ENCODE results near the gene RNH1. TPM values are rescaled to one million over a fixed set of nuclear protein-coding genes. Genes with fewer than 3 reads are reported as not detected.

The RNH1 gene
- total RNA-seq, 1 experiment from 2014 or later: 832 TPM

DNA sequence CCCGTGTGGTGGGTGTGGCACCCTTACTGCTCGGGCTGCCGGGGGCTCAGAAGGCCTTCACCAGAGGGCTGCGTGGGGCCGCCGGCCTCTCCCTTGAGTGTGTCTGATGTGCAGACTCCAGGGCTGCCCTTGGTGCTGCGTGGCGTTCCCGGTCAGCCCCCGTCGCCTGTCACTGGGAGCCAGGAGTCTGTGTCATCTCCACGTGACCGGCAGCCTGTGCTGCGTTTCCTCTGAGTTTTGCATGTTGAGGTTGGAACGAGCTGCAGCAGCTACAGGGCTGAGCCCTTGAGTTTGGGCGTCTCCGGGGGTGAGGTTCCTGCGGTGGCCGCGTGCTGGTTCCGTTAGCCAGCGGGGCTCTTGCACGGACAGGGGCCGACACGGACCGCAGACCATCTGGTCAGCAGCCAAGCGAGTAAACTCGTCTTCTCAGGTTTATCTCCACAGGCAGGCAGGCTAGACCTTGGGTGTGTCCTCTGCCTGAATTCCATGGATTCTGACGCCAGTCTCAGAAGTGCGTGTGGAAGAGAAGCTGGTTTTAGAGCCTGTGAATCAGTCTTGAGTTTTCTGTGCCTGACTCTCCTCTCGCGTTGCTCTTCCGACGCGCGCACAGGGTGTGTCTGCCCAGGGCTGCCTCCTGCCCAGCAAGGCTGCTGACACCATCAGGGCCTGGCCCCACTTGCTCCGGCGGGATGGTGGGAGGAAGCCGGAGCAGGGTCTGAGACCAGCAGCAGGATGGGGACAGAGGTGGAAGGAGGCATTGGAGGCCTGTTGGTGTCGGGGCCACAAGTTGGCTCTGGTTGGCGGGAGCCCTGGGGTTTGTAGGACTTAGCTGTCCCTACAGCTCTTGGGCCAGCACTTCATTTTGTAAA, 46.5 kb downstream of the RNH1 start:
- no peak overlapping the region for H3K4me3 ChIP-seq

DNA sequence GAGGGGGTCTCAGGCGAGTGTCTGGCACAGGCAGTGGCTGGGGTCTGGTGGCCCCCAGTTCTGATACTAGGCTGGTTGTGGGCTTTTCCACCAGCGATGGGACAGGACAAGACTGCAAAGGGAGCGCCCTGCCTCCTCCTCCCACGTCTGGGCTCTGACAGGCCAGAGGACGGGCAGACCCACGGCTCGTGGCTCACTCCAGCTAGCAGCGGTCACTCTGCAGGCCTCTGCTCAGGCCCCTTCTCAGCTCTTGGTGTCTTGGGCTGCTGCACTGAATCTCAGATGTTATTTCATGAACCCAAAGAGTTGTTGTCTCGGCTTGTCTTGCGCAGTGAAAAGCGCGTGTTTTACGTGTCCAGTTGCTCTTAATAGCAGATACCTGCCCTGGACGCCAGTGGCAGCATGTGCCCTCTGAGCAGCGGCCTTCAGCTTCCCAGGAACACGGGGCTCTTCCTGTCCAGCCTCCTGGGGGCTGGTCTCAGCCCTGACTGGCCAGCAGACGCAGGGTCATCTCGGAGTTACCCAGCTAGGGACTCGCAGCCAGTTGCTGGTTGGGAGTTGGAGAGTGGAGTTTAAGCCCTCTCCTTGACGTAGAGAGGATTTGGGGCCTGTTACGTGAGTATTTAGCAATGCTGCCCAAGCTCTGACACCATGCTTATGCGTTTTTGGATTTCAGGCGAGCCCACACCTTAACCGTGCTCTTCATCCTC, 47.4 kb downstream of the RNH1 start:
- Histone ChIP-seq H3K27me3 (no peaks in the 10 kb centered on the region), H3K9me3 (no peaks in the 10 kb centered on the region), H3K36me3 (peaks cover 27% of the 10 kb centered on the region), H3K4me3 (no peak overlapping the region)
- DNase-seq: no peak

More for the DNA sequence above, 46.5 kb downstream of the RNH1 start:
- H3K9me3 ChIP-seq: no peaks in the 10 kb centered on the region
- DNase-seq: no peak
- no peaks in the 10 kb centered on the region for H3K27me3 ChIP-seq
- H3K36me3 ChIP-seq: peaks cover 31% of the 10 kb centered on the region

- H3K36me3 ChIP-seq: peaks cover 51% of the 10 kb centered on the region
- H3K4me3 ChIP-seq: no peak overlapping the region
- DNase-seq: no peak
- no peaks in the 10 kb centered on the region for H3K27me3 ChIP-seq
- no peaks in the 10 kb centered on the region for H3K9me3 ChIP-seq
Observed at GRCh38 chr11:457111-457760, 49.8 kb downstream of the RNH1 start.

DNA sequence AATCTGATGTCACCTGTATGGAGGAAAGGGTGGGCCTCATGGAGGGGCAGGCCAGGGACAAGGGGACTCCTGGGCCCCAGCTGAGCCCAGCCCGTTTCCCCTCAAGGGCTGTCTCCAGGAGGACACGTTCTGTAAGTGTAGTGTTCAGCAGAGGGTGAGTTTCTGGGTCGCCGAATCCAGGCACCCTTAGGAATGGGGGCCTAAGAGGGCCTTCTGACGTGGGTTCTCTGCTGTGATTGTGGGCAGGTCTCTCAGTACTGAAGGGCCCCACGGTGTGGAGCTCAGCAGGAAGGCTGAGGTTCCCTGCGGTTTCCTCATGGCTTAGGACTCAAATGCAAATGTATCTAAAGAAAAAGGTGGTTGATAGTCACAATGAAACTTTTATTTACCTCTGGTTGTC, 50.5 kb downstream of the RNH1 start:
- no peak for DNase-seq
- H3K36me3 ChIP-seq: peaks cover 56% of the 10 kb centered on the region
- H3K9me3 ChIP-seq: no peaks in the 10 kb centered on the region
- H3K4me3 ChIP-seq: no peak overlapping the region
- H3K27me3 ChIP-seq: no peaks in the 10 kb centered on the region

DNA sequence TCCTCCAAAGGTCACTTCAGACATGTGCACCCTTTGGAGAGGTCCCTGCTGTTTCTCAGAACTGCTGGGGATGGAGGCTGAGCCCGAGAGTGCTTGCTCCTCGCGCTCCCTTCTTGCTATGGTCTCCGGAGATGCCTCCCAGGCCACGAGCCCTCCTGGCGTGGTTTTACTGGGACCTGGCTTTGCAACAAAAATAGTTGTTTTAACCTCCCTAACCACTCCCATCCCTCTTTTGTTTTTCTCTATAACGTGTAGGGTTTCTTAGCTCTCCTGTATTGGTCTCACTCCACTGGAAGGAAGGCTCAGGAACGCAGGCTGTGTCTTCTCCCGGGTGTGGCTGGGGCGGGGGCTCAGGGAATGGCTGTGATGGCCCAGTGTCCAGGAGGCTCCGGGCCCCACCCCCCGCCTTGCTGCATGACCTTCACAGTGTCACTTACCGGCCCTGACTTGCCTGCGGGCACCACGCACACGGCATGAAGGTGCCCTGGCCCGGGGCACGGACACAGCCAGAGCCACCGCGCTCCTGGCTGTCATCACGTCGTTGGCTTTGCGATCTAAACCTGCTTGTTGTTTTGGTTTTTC, 51.4 kb downstream of the RNH1 start:
- Histone ChIP-seq H3K27me3 (no peaks in the 10 kb centered on the region), H3K9me3 (no peaks in the 10 kb centered on the region), H3K4me3 (no peak overlapping the region), H3K36me3 (peaks cover 54% of the 10 kb centered on the region)
- DNase-seq: no peak

- Histone ChIP-seq H3K9me3 (no peaks in the 10 kb centered on the region), H3K36me3 (peaks cover 49% of the 10 kb centered on the region), H3K4me3 (no peak overlapping the region), H3K27me3 (no peaks in the 10 kb centered on the region)
- DNase-seq: no peak
Observed at GRCh38 chr11:454801-455565, 52.1 kb downstream of the RNH1 start.

DNA sequence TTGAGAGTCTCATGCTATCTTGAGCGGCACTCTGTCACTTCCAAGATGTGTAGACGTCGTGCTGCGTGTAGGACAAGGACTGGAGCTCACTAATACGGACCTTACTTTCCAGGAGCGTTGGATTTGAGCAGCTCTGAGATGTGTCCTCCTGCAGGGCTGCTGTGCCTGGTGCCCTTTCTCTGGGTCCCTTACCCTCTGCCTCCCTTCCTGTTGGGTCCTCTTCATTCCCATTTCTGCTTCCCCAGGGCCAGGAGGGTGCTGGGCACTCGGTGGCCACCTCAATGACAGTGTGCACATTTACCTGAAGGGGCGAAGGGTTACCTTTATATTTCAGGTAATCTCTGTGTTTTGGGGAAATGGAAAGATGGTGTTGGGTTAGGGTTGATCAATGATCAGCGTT, 53.0 kb downstream of the RNH1 start:
- DNase-seq: no peak
- H3K27me3 ChIP-seq: no peaks in the 10 kb centered on the region

DNA sequence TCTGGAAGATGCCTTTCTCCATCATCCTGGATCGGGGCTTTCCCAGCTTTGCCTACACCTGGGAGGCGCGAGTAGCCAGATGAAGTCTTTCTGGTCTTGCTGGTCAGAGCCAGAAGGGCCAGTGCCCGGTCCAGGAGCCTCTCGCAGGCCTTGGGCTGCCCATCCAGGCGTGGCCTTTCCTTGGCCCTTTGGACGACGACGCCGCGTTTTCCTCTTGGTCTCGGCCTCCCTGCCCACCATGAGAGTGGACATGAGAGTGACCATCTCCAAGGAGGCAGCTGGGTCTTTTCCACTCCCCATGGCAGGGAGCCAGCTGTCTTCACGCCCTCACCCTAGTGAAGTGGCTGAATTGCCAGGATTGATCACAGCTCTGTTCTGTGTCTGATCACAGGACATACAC, 53.5 kb downstream of the RNH1 start:
- H3K27me3 ChIP-seq: no peaks in the 10 kb centered on the region
- no peaks in the 10 kb centered on the region for H3K9me3 ChIP-seq
- no peak for DNase-seq
- peaks cover 47% of the 10 kb centered on the region for H3K36me3 ChIP-seq
- no peak overlapping the region for H3K4me3 ChIP-seq

More for the DNA sequence above, 53.0 kb downstream of the RNH1 start:
- no peak overlapping the region for H3K4me3 ChIP-seq
- H3K9me3 ChIP-seq: no peaks in the 10 kb centered on the region
- peaks cover 47% of the 10 kb centered on the region for H3K36me3 ChIP-seq

DNA sequence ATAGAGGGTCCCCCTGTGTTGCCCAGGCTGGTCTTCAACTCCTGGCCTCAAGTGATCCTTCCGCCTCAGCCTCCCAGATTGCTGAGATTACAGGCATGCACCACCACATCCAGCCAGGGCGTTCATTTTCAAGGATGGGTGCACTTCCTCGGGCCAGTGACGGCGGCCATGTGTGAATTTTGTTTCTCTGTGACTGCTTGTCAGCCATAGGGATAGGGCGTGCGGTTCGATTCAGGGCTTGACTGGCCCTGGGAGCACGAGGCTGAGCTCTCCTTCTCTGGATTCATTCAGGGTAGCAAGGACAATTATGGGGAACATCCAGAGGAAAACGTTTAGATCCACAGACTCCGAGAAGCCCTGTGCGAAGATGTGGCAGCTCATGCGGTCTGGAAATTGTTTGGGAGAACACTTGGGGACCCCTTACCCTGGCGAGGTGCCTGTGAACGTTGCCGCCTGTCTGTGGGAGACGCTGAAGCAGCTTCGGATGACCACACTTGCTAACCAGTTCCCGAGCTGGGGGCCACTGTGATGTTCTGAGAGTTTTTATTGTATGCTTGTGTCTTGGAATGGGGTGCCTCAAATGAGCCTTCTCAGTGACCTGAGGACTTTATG, 54.0 kb downstream of the RNH1 start:
- Histone ChIP-seq H3K36me3 (peaks cover 47% of the 10 kb centered on the region), H3K27me3 (no peaks in the 10 kb centered on the region), H3K9me3 (no peaks in the 10 kb centered on the region), H3K4me3 (no peak overlapping the region)
- no peak for DNase-seq

DNA sequence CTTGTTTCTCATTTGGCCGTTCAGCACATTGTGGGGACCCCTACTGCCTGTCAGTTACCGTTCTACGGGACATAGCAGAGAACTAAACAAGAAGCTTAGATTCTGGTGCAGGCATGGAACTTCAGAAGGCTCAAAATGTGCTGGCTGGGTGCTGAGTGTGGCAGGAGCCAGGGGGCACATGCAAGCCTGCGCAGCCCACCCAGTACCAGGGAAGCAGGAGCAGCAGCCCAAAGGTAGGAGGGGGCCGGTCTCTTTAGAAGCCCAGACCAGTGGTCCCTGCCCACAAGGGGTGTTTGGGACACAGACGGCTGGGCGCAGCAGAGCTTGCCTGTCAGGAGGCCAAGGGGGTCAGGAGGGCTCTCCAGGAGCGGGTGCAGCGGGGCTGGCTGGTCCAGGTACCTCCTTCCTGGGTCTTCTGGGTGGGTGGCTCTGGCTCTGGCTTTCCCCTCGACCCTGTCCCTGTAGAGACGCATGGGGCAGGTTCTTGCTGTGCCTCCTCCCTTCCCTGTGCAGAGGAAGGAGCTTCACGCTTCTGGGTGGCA, 54.8 kb downstream of the RNH1 start:
- Histone ChIP-seq H3K9me3 (no peaks in the 10 kb centered on the region), H3K36me3 (peaks cover 47% of the 10 kb centered on the region), H3K4me3 (no peak overlapping the region), H3K27me3 (no peaks in the 10 kb centered on the region)
- DNase-seq: no peak

- Histone ChIP-seq H3K36me3 (peaks cover 43% of the 10 kb centered on the region), H3K9me3 (no peaks in the 10 kb centered on the region), H3K27me3 (no peaks in the 10 kb centered on the region), H3K4me3 (peak overlapping the region; percentile 96)
- no peak for DNase-seq
Observed at GRCh38 chr11:451738-452137, 55.3 kb downstream of the RNH1 start.

DNA sequence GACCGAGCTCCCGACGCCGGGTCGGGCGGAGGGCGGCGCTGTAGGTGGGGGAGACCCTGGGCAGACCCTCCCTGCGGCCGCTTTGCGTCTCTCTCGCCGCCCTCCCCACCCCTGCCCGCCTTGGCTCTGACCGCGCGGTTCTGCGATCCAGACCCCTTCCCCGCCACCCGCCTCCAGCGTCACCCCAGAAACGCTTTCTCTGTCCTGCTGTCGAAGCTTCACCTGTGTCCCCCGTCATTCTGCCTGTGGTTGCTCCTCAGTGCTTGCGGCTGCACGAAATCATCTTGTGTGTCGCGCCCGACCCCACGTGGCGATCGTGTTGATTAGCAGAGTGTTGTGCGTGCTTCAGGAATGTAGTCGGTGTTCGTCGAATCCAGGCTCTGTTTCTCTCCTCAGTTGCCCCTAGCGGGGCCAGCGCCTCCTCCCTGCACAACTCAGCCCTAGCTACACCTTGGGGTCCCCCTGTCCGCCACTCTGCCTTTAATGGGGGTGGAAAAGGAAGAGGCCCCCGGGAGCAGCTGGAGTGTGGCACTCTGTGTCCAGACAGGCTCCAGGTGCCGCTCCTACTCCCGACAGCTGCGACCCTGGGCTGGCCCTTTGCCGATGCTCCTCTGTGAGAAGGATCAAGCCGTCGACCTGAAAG, 56.1 kb downstream of the RNH1 start:
- no peaks in the 10 kb centered on the region for H3K9me3 ChIP-seq
- H3K27me3 ChIP-seq: no peaks in the 10 kb centered on the region
- peaks cover 39% of the 10 kb centered on the region for H3K36me3 ChIP-seq
- peak overlapping the region; percentile 96 for H3K4me3 ChIP-seq
- DNase-seq: peak; percentile 65

DNA sequence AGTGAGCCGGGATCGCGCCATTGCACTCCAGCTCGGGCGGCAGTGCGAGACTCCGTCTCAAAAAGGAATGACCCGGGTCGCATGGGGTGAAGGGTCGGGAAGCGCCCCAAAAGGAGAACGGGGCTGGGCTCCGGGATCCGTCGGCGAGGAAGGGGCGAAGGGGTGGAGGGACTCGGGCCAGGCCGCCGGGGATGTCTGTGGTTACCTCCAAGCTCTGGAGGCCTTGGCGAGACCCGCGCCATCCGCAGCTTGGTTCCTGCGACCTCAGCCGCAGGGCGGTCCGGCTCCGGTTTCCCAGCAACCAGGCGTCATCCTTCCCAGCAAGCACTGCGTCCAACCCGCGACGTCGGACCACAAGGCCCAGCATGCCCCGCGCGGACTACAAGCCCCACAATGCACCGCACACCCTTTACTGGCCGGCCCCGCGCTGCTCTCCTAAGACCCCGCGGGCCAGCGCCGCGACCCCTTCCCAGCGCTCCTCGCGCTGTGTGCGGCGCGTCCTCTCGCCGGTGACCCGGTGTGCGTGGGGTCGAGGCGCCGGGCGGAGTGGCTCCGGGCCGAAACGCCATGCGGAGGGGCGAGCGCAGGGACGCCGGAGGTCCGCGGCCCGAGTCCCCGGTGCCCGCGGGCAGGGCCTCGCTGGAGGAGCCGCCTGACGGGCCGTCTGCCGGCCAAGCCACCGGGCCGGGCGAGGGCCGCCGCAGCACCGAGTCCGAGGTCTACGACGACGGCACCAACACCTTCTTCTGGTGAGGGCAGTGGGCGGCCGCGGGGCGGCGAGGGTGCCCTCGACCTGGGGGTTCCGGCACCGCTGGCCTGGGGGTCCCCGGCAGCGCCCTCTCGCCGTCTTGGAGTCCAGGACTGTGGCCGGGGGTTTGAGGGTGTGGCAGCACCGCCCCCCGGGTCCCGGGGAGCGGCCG, 56.9 kb downstream of the RNH1 start, which contains the start of gene PTDSS2:
Gene PTDSS2, plus strand, starts transcription at position 391 of the 920 bp plus-strand sequence. Its CDS starts 177 bp downstream, at position 568.
- peak within 1 kb of the TSS; percentile 96 for H3K4me3 ChIP-seq
- DNase-seq: peak; percentile 97
- H3K9me3 ChIP-seq: no peaks in the 10 kb centered on the region
- no peaks in the 10 kb centered on the region for H3K27me3 ChIP-seq
- H3K36me3 ChIP-seq: peaks cover 36% of the 10 kb centered on the region

Data from MG63 (cell line).